Fibroblast of skin of back (primary cell): ENCODE measurements around the gene ST3GAL2.

Source experiments
- DNase-seq: peaks from one replicate; pipeline ENCODE4 v3.0.0-alpha.2; 2013

ST3GAL2 gene

GRCh38 chr16:70331588-70332358, 107.1 kb downstream of the ST3GAL2 start:
- no peak for DNase-seq

DNA sequence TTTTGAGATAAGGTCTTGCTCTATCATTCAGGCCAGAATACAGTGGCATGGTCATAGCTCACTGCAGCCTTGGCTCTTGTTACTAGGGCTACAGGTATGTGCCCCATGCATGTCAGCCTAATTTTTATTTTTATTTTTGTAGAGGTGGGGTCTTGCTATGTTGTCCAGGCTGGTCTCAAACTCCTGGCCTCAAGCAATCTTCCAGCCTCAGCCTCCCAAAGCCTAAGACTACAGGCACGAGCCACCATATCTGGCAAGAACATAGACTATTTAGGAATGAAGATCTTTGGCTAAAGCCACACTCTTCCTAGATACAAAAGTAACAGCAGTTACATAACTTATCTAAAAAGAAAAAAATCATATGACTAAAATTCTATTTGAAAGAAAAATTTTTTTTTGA, 107.8 kb downstream of the ST3GAL2 start:
- no peak for DNase-seq
